Stimulated activated CD8-positive, alpha-beta memory T cell treated with anti-CD3 and anti-CD28 coated beads, Interleukin-7, amount 100 ng/mL, for 4 hours (primary cell): ENCODE measurements around the gene HHIP.

ENCODE experiments used
- DNase-seq, 2 donors: peaks; one replicate each; pipeline ENCODE4 v3.0.0-alpha.2; 2020; ENCODE audit warnings: low read depth in 2 of 2

The HHIP gene

DNA sequence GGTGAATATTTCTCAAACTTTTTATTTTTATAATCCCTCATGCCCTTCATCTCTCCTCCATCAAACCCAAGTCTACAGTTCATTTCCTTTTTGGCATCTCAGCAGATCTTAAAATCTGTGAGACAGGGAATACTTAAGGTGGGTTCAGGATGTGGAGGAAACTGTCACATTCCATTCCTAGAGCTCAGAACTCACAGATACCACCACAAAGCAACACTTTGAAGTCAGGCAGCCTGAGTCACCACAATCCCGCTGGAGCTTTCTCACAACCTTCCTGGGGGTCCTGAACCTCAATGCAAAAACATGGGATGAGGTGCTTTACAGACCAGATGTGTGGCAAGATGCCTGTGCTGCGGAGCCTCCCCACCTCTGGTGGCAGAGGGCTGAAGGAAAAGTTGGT lies 63.2 kb downstream of the HHIP start:
- no peak for DNase-seq

DNA sequence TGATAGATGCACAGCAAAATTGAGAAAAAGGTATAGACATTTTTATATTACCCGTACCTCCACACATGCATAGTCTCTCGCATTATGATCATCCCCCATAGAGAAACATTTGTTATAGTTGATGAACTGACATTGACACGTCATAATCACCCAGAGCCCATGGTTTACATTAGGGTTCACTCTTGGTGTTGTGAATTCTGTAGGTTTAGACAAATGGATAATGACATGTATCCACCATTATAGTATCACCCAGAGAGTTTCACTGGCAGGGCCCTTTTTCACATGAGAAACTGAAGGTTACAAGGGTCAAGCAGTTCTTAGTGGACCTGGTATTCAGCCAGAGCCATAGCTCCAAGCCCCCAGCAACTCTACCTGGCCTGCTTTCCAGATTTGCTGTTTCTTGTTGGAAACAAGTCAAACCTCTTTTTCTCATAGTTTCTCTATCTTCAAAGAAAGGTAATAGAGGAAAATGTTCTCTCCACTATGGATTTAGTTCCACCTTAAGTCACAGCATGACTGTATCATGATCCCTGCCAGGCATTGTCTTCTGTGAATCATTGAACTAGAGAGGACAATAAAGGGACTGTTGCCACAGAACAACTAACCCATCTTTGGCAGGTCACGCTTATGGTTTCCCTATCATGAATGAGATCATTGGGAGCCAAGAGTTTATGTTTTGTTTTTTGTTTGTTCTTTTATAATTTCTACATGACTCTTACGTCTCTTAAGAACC lies 64.0 kb downstream of the HHIP start:
- no peak for DNase-seq

DNA sequence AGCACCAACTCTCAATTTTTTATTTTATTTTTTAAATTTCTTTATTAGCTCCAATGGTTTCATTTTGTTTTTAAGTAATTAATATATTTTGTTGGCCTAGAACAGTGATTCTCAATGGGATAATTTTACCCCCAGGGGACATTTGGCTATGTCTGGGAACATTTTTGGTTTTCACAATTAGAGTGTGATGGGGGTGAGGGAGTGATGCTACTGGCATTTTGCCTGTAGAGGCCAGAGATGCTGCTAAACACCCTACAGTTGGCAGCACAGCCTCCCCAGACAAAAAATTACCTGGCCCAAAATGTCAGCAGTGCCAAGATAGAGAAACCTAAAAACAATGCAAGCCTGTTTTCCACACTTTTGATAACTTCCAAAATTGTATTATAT lies 64.6 kb downstream of the HHIP start:
- DNase-seq = no peak

DNA sequence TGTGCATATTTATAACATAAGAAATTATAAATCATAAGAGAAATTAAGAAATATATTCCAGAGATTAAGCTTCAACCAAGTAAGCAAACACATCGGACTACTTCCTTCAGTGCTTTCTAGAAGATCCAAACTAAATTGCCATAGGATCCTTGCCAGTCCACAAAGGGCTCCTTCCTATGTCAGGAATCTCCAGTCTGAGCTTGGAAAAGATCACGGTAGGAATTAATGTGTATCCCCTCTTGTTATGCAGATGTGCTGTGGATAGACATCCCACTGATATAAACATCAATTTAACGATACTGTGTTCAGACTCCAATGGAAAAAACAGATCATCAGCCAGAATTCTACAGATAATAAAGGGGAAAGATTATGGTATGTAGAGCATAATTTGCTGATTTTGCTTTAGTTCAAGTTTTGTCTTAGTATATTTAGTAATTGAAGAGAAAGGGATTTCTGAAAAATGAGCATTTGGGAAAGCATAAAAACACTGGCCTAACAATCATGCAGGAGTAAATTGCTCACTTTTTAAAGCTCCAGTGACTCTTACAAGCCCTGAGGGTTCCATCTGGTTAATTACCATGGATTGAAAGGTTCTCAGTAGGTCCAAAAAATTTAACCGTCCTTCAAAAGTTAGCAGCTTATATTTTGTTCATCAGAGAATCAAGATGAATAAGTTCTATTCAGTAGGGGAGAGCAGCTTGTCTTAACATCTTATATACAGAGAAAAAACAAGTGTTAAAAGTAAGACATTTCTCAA lies 65.9 kb downstream of the HHIP start:
- no peak for DNase-seq

DNA sequence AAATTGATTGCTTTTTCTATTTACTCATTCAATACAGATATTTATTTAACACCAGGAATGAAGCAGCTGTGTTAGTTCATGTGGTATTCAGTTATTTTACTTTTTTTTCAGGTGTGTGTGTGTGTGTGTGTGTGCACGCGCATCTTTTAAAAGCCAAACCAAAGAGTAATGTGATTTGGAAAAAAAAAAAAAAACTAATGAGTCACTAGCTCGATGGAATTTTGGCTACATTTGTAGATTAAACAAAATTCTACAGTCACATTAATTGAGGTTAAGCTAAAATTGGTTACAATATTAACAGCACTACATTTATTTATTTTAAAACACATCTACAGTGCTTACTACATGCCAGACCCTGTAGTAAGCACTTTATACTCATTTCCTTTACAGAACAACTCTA lies 66.8 kb downstream of the HHIP start:
- no peak for DNase-seq

DNA sequence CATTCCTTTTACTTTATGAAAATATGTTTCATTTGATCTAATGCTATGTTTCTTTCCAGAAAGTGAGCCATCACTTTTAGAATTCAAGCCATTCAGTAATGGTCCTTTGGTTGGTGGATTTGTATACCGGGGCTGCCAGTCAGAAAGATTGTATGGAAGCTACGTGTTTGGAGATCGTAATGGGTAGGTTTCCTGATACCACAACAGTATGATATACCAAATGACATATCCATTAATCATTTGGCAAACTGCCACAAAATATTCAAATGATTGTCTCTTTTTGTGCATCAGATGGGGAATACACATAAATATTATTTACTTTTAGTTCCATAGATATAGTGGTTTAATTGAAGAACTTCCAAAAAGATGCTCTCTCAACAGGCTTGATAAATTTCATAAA lies 68.2 kb downstream of the HHIP start:
- DNase-seq = no peak

DNA sequence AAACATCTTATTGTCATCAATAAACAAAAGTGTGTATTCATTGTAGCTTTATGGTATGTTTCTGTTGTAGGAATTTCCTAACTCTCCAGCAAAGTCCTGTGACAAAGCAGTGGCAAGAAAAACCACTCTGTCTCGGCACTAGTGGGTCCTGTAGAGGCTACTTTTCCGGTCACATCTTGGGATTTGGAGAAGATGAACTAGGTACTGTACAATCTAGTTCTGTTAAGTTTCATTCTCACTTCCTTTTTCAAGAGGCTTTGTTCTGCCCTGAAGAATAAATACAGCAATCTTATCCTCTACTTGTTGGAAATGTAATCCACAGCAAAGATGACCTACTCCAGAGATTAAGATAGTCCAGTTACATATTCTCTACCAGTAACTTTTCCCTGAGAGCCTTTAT lies 69.3 kb downstream of the HHIP start:
- no peak for DNase-seq

DNA sequence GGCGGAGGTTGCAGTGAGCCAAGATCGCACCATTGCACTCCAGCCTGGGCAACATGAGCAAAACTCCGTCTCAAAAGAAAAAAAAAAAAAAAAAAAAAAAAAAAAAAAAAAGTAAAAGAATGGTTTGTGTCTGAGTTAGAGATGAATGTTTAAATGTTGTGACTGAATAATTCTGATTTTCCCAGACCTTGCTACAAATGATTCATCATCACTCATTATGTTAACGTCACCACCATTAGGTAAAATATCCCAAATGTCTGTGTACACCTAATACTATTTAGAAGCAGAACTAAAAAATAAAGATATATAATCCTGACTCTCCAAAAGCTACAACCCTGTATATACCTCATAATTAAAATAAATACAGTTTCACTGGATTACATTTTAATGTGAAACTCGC lies 70.8 kb downstream of the HHIP start:
- no peak for DNase-seq

DNA sequence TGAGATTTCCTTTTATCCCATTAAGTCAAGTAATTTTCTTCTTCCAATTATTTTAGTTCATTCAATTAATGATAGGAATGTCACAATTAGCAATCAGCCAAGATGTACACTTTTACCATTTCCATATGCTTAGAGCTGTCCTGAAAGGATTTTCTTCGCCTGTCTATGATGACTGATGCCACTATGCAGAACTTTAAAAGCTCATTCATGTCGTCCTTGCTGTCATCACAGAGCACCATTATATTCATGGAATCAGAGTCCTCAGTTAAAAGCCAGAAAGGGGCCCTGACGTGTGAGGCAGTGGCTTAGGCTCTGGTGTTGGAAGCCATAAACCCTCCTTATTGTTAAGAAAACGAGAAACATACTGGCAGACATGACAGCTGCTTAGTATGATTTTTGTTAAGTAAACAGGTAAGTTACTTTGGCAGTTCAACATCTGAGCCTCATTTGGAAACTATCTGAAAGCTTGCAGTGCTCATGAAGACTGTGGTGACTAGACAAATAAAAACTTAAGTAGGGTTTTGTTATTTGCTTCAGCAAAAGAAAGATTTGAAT lies 73.1 kb downstream of the HHIP start:
- DNase-seq = no peak

DNA sequence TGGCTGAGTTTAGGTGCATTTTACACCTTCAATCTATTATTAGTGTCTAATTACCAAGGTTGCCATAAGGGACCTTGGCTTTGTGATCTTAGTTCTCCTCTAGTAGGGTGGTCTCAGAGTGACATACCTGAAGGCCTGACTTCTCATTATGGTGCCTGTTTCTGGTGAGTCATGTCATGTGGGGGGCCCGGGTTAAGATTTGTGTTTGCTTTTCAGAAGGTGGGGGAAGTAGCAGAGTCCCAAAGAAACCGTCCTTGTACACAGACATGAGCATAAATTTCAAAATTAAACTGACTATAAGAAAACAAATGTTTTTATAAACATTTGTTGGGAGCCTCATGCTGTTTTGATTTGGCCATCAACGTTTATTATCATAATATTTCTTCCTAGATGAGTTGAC lies 74.5 kb downstream of the HHIP start:
- DNase-seq = no peak

DNA sequence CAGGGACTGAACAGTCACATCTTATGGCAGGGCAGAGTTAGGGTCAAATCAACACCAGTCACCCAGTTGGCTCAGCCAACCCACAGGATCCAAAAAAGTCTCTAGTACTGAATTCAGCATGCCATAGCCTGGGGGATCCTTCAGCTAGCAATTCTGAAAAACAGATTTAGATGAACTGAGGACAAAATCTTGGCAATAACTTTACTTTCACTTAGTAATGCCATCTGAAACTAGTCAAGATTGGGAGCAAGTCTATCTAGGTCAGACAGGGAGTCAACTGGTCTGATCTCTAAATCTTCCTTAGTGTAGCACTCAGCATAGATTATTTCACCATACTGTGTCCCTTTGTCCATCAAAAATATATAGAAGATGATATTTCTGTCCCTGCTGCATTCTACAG lies 76.0 kb downstream of the HHIP start:
- no peak for DNase-seq

DNA sequence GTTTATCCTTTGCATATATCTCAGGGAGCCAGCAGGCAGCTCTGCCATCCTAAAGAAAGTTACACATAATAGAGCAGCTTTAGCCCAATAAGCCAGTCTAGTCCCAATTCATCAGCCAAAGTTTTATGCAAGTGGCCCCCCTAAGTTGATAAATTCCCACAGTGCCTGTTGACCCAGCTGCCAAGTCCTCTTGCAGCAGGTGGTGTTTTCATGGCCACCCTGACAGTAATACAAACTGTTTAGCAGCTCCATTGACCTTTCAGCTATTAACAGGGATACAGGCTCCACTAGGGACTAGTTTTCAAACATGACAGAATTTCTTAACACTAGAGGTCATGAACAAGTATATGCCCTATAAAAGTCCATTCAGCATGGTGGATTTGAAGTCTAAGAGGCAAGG lies 77.5 kb downstream of the HHIP start:
- no peak for DNase-seq

DNA sequence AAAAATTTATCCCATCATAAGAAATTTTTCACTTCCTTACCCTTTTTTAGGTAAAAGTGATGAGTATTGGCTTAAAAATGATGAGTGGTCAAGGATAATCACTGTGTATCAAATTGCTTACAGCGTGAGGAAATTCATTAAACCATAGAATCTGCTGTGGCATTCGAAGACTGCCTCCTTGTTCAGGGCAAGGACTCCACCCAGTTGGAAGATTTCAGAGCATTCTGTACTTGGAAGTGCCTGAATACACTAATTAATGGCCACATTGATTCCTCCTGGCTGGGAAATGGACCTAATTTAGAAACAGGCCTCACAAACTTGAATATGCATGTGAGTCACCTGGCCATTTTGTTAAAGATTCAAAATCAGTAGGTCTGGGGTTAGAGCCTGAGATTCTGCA lies 83.2 kb downstream of the HHIP start:
- DNase-seq = no peak

DNA sequence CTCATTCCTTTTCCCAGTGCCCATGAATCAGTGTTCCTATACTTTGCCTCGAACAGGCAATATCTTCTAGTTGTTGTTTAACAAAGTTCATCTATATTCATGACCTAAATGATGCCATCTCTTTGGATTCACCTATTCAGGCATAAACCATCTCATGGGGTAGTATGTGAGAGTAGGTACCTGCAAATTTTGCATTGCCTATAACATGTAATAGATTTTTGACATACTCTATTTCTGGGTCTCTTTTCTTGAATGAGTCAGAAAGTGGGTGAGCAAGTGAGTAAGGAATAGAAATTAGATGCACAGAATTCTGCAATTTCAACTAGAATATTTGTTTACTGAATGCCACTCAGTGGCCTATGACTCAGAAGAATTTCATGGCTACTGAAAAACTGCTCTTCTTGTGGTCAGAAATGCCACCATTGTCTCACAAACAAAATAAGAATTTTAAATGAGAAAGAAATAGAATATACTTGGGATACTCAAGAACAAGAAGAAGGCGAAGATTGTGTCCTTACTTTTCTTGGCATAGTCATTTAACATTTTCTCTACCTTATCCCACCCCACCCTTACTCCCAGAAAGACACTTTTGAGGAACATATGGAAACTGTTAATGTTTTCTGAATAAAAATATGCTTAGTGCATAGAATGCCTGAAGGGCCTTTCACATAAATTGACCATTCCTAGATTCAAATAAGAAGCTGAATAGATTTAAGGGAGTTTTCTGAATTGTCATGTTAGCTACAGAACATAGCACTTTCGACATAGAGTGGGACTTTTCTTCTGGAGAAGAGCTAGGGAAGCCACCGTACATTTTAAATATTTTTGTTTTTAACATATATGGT lies 86.8 kb downstream of the HHIP start:
- DNase-seq = no peak

DNA sequence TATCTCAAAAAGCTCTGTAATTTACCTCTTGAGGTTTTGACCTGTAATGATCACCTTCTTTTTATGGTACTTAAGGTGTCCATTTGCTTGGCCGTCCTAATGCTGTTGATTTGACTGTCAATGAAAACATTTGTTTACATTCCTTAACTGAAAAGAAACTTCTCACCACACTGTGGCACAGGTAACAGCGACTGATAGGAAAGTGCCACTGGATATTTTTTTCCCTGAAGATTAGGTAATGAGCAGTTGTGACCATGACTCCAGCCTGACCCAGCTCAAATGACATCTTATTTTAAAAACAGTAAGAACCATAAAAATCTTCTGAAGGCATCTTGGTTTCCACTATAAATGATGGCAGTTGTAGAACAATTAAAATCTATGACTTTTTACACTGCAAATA lies 87.6 kb downstream of the HHIP start:
- DNase-seq = no peak

DNA sequence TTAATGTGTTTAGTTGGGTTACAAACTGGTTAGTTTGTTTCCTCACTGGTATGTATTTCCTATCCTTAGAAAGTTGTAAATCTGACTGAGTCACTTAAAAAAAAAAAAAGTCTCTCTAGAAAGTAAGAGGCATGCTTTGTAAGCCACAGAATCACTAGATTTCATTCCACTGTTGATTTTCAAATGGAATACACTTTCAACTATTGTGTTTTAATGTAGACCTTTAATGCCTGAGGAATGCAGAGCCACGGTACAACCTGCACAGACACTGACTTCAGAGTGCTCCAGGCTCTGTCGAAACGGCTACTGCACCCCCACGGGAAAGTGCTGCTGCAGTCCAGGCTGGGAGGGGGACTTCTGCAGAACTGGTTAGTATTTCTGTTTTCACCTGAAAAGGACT lies 88.6 kb downstream of the HHIP start:
- no peak for DNase-seq

DNA sequence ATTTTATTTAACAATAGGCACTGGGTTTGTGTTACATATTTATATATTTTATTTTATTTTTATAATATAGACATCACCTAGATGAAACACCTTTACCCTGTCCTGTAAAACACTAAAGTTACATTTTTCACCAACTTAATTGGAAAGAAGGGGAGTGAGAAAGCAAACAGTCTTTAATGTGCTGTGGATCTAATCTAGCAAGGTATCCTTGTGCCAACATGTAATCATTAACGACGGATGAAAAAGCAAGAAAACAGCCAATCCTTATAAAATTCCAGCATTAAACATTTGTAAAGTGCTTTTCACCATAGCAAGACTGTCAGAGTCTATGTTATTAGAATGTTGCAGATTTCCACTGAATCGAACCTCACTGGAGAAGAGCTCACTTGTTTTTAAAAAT lies 92.7 kb downstream of the HHIP start:
- DNase-seq = no peak

DNA sequence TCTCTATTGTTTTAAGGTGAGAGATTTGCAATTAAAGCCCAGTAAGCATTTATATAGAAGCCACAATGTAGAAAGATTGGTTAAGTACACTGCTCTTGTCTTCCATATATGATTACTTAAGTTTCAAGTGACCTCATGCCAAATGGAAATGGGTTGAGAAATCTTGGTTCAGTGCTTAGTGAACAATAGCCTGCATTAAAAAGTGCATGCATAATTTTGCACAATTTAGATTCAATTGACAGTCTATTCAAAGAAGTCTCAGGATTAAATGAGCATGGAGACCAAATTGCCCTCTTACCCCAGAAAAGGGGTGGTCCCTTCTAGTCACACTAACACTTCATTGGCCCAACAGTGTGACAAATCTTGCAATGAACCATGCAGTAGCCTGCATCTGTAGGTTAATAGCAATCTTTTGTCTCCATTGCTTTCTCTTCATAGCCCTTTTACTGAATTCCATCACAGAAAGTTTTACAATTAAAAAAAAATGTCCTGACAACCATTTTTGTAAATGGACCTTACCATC lies 93.6 kb downstream of the HHIP start:
- DNase-seq = no peak

DNA sequence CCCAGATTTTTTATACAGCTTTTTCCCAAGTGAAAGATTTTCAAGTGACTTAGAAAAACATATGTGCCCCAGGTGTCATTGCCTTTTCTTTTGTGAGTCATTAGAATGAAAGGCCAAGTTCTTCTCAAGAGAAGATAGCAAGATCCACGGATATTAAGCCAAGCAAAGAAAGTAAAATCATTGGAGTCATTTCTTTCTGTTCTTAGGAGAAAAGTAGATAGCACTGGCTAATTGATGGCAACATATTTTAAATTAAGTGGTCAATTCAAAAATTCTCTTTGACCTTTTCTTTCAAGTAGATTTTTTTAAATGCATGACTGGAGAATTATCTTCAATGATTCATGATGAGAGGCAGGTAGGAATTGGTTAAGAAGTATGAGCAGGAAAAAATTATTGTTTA lies 94.4 kb downstream of the HHIP start:
- DNase-seq = no peak

DNA sequence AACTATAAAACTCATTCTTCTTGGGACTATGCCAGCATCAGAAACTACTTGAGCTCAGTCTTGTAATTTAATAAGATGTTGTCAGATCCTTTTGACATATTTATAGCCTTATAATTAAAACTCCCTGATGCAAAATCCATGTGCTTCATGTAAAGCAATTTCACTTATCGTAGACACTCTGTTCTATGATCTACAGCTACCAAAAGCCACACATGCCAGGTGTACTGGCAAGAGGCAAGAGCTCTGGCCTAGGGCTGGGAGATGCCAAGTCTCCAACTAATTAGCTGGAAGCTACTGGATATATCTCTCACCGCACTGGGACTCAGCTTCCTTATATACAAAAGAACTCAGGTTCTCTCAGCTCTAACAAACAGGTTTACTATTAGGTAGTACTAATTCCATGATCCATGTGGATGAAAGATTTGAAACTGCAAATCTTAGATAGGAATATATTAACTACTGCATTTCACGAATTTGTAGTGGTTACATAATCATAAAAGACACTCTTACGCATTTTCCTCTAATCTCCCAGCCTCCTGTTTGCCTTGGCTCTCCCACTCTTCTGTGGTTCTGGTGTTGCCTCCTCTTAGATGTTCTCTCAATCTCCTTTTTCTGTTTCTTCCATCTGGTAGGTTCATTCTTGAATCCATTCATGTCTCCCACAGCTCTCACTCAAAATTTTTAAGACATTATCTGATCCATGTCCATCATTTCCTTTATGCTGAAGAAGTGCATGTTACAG lies 103.0 kb downstream of the HHIP start:
- DNase-seq = no peak

DNA sequence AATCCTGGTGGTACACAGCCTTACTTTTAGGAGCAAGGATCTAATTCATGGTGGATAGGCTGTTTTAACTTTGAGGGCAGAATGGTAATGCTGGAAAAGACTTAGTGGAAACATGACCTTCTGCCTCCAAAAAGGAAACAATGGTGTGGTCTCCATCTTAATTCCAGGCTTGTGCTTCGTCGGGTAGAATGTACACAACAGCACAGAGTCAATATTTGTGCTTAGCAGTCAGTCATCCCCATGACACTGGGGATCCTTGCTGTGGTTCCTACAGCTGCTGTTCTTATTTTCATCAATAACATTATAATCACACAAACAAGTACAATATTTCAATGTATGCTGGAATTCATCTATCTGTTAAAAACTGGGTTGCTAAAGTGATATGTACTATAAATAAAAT lies 104.4 kb downstream of the HHIP start:
- no peak for DNase-seq
